Adipose tissue (tissue), 3 donors: ENCODE results near the gene GALNT17. TPM values are rescaled to one million over a fixed set of nuclear protein-coding genes. Genes with fewer than 3 reads are reported as not detected.
"Not testable (repeated sequence)": the region's sequence is repeated elsewhere in the genome, so short reads cannot be mapped to it uniquely, and the experiment has no call there.

Experiments used
- H3K27ac ChIP-seq: one replicate; pipeline ENCODE4 v1.5.1; 2013; ENCODE audit warnings: low read depth, low read length
- WGBS, 3 donors: extraction: QIAGEN DNeasy Blood & Tissue Kit; methylation state at CpG; one replicate each; pipeline ENCODE4 v1.1.7; 2013; 5-methylcytosine and 5-hydroxymethylcytosine counted together
- polyA plus RNA-seq, 3 donors: library from polyadenylated mRNA; stranded (reverse); fragments of 200-250 nt; gene quantifications; one replicate each; pipeline ENCODE4 v1.2.3, GENCODE V29; 2013
- donor health status: healthy with polysubstance abuse.
- donor health status: Bipolar disorder and iron deficiency.
- donor health status: healthy.

GALNT17 gene
- polyA plus RNA-seq, 3 donors, result 1.1 to 2.1 (median 1.7) TPM

GRCh38 chr7:71604818-71605414, 473.0 kb downstream of the GALNT17 start:
- H3K27ac ChIP-seq, result no peak overlapping the region
- WGBS, 3 donors, result 85 to 93% (median 92%) methylated on average over 9 of the region's 9 CpGs

GRCh38 chr7:71611986-71612385, 480.0 kb downstream of the GALNT17 start:
- H3K27ac ChIP-seq, result no peak overlapping the region
- WGBS, 3 donors, result 80 to 84% (median 81%) methylated on average over 2 of the region's 2 CpGs

- no peak overlapping the region for H3K27ac ChIP-seq
- WGBS, 3 donors, result 29 to 60% (median 31%) methylated on average over 6 of the region's 6 CpGs
Measured at GRCh38 chr7:71612911-71613310, 481.0 kb downstream of the GALNT17 start.

GRCh38 chr7:71613313-71613712, 481.4 kb downstream of the GALNT17 start:
- WGBS, 3 donors, result 5 to 41% (median 12%) methylated on average over 3 of the region's 3 CpGs
- no peak overlapping the region for H3K27ac ChIP-seq

GRCh38 chr7:71615017-71615416, 483.1 kb downstream of the GALNT17 start:
- 59 to 70% (median 60%) methylated on average over 5 of the region's 5 CpGs for WGBS, 3 donors

GRCh38 chr7:71616217-71616616, 484.3 kb downstream of the GALNT17 start:
- WGBS, 3 donors, result 92 to 96% (median 95%) methylated on average over 3 of the region's 3 CpGs
- H3K27ac ChIP-seq, result no peak overlapping the region

More at GRCh38 chr7:71615017-71615416, 483.1 kb downstream of the GALNT17 start:
- H3K27ac ChIP-seq, result no peak overlapping the region

GRCh38 chr7:71618278-71618677, 486.3 kb downstream of the GALNT17 start:
- WGBS, 3 donors, result 73 to 80% (median 77%) methylated on average over 2 of the region's 2 CpGs
- no peak overlapping the region for H3K27ac ChIP-seq

- no peak overlapping the region for H3K27ac ChIP-seq
- WGBS, 3 donors, result 81 to 90% (median 87%) methylated on average over 4 of the region's 4 CpGs
Measured at GRCh38 chr7:71625545-71625944, 493.6 kb downstream of the GALNT17 start.

- 86 to 91% (median 87%) methylated on average over 1 of the region's 1 CpG for WGBS, 3 donors
- no peak overlapping the region for H3K27ac ChIP-seq
Measured at GRCh38 chr7:71626206-71626605, 494.3 kb downstream of the GALNT17 start.

- no peak overlapping the region for H3K27ac ChIP-seq
- WGBS, 3 donors, result 76 to 87% (median 79%) methylated on average over 7 of the region's 7 CpGs
Measured at GRCh38 chr7:71627651-71628050, 495.7 kb downstream of the GALNT17 start.

GRCh38 chr7:71630516-71630915, 498.6 kb downstream of the GALNT17 start:
- no peak overlapping the region for H3K27ac ChIP-seq
- WGBS, 3 donors, result 88 to 95% (median 93%) methylated on average over 4 of the region's 4 CpGs

- no peak overlapping the region for H3K27ac ChIP-seq
- 11 to 46% (median 14%) methylated on average over 6 of the region's 6 CpGs for WGBS, 3 donors
Measured at GRCh38 chr7:71633551-71634008, 501.6 kb downstream of the GALNT17 start.

- 84 to 92% (median 91%) methylated on average over 3 of the region's 3 CpGs for WGBS, 3 donors
- not testable (repeated sequence) for H3K27ac ChIP-seq
Measured at GRCh38 chr7:71635849-71636248, 503.9 kb downstream of the GALNT17 start.

GRCh38 chr7:71636329-71636728, 504.4 kb downstream of the GALNT17 start:
- WGBS, 3 donors, result 59 to 64% (median 61%) methylated on average over 4 of the region's 4 CpGs
- H3K27ac ChIP-seq, result no peak overlapping the region

- no peak overlapping the region for H3K27ac ChIP-seq
- 73 to 89% (median 81%) methylated on average over 6 of the region's 6 CpGs for WGBS, 3 donors
Measured at GRCh38 chr7:71637578-71637977, 505.6 kb downstream of the GALNT17 start.

GRCh38 chr7:71638108-71638507, 506.2 kb downstream of the GALNT17 start:
- no peak overlapping the region for H3K27ac ChIP-seq
- 29 to 89% (median 88%) methylated on average over 1 of the region's 1 CpG for WGBS, 3 donors

- no peak overlapping the region for H3K27ac ChIP-seq
- 80 to 88% (median 81%) methylated on average over 12 of the region's 12 CpGs for WGBS, 3 donors
Measured at GRCh38 chr7:71639382-71640085, 507.6 kb downstream of the GALNT17 start.

- 90 to 91% (median 91%) methylated on average over 9 of the region's 9 CpGs for WGBS, 3 donors
- H3K27ac ChIP-seq, result not testable (repeated sequence)
Measured at GRCh38 chr7:71643031-71643430, 511.1 kb downstream of the GALNT17 start.

GRCh38 chr7:71645836-71646235, 513.9 kb downstream of the GALNT17 start:
- no peak overlapping the region for H3K27ac ChIP-seq
- 80 to 86% (median 85%) methylated on average over 4 of the region's 4 CpGs for WGBS, 3 donors

- H3K27ac ChIP-seq, result no peak overlapping the region
- WGBS, 3 donors, result 59 to 83% (median 77%) methylated on average over 1 of the region's 1 CpG
Measured at GRCh38 chr7:71649812-71650211, 517.9 kb downstream of the GALNT17 start.
